WTC11 (cell line): ENCODE measurements around the gene GRK3. TPM values are rescaled to one million over a fixed set of nuclear protein-coding genes. Genes with fewer than 3 reads are reported as not detected.

ENCODE experiments used
- ATAC-seq: fragments of 200-7000 bp; cut with Tn5 transposase; 2 replicates; pipeline ENCODE4 v1.10.0; 2021; ENCODE audit warnings: mild to moderate bottlenecking, moderate library complexity
- CTCF ChIA-PET: fragments of 300-600 bp; sonication (Branson Sonifier 250); formaldehyde crosslinking; loops from one replicate; lab custom pipeline; 2021; ENCODE audit warnings: antibody characterized with exemption; lab: Charles Lee
- POLR2A ChIA-PET: fragments of 350-600 bp; sonication (Branson Sonifier 250); formaldehyde crosslinking; loops from one replicate; lab custom pipeline; 2021; ENCODE audit warnings: antibody characterized with exemption; lab: Charles Lee
- DNase-seq: peaks from one replicate; pipeline ENCODE4 v3.0.0; 2021; ENCODE audit warnings: low spot score
- H3K27ac Mint-ChIP-seq: 2 replicates; pipeline ENCODE4 v1.8.0; 2021; ENCODE audit warnings: mixed read lengths
- H3K27me3 Mint-ChIP-seq: 2 replicates; pipeline ENCODE4 v1.8.0; 2021; ENCODE audit warnings: low read depth, mild to moderate bottlenecking, moderate library complexity, mixed read lengths
- H3K36me3 Mint-ChIP-seq: 2 replicates; pipeline ENCODE4 v1.8.0; 2021; ENCODE audit warnings: mixed read lengths
- H3K4me1 Mint-ChIP-seq: 2 replicates; pipeline ENCODE4 v1.8.0; 2022; ENCODE audit warnings: mixed read lengths
- H3K4me3 Mint-ChIP-seq: 2 replicates; pipeline ENCODE4 v1.8.0; 2021; ENCODE audit warnings: mild to moderate bottlenecking, moderate library complexity, mixed read lengths
- H3K9me3 Mint-ChIP-seq: 2 replicates; pipeline ENCODE4 v1.8.0; 2021; ENCODE audit warnings: mixed read lengths
- ELF4 ChIP-seq: sonication (generic); formaldehyde crosslinking; IDR thresholded peaks from 2 replicates; pipeline ENCODE4 v1.8.1; 2022; ENCODE audit warnings: low read depth, mild to moderate bottlenecking, moderate library complexity, missing genetic modification reagents
- ESRRA ChIP-seq: sonication (generic); formaldehyde crosslinking; IDR thresholded peaks from 2 replicates; pipeline ENCODE4 v1.8.1; 2022; ENCODE audit warnings: mild to moderate bottlenecking, missing genetic modification reagents, borderline replicate concordance
- FOXP1 ChIP-seq: sonication (generic); formaldehyde crosslinking; IDR thresholded peaks from 2 replicates; pipeline ENCODE4 v1.8.0; 2022; ENCODE audit warnings: missing genetic modification reagents, mild to moderate bottlenecking, moderate library complexity, borderline replicate concordance
- JAZF1 ChIP-seq: fragments of 250-450 bp; sonication (Bioruptor Pico); IDR thresholded peaks from 2 replicates; pipeline ENCODE4 v1.9.0; 2021; ENCODE audit warnings: moderate library complexity, mild to moderate bottlenecking, inconsistent platforms
- NR3C1 ChIP-seq: sonication (generic); formaldehyde crosslinking; conservative IDR thresholded peaks from 2 replicates; pipeline ENCODE4 v1.8.1; 2023; ENCODE audit warnings: low read depth, mild to moderate bottlenecking, missing genetic modification reagents
- ZNF121 ChIP-seq: sonication (generic); formaldehyde crosslinking; IDR thresholded peaks from 2 replicates; pipeline ENCODE4 v1.8.0; 2023; ENCODE audit warnings: missing genetic modification reagents
- ZNF263 ChIP-seq: sonication (generic); formaldehyde crosslinking; IDR thresholded peaks from 2 replicates; pipeline ENCODE4 v1.8.1; 2022; ENCODE audit warnings: low read depth, mild to moderate bottlenecking, moderate library complexity, missing genetic modification reagents
- total RNA-seq: library from RNA; stranded (reverse); gene quantifications from 3 replicates; pipeline ENCODE4 v1.2.3, GENCODE V29; 2021
- TF ChIP-seq, protein P1 (sequence below): sonication (generic); formaldehyde crosslinking; IDR thresholded peaks from 2 replicates; pipeline ENCODE4 v1.8.0; 2022; ENCODE audit warnings: mild to moderate bottlenecking, missing genetic modification reagents
- TF ChIP-seq, protein P2 (sequence below): fragments of 250-450 bp; sonication (Bioruptor Pico); IDR thresholded peaks from 2 replicates; pipeline ENCODE4 v1.9.0; 2021; ENCODE audit warnings: mild to moderate bottlenecking
- TF ChIP-seq, protein P3 (sequence below): fragments of 200-600 bp; IDR thresholded peaks from 2 replicates; pipeline ENCODE4 v1.8.0; 2022; ENCODE audit warnings: antibody characterized with exemption
- TF ChIP-seq, protein P4 (sequence below): sonication (generic); formaldehyde crosslinking; IDR thresholded peaks from 2 replicates; pipeline ENCODE4 v1.8.0; 2022; ENCODE audit warnings: missing genetic modification reagents
- TF ChIP-seq, protein P5 (sequence below): sonication (generic); formaldehyde crosslinking; IDR thresholded peaks from 2 replicates; pipeline ENCODE4 v1.8.1; 2022; ENCODE audit warnings: mild to moderate bottlenecking, moderate library complexity, missing genetic modification reagents
- TF ChIP-seq, protein P6 (sequence below): sonication (generic); formaldehyde crosslinking; IDR thresholded peaks from 2 replicates; pipeline ENCODE4 v1.8.0; 2023; ENCODE audit warnings: missing genetic modification reagents

The GRK3 gene
- total RNA-seq, 1 experiment from 2014 or later: 27.1 TPM

DNA sequence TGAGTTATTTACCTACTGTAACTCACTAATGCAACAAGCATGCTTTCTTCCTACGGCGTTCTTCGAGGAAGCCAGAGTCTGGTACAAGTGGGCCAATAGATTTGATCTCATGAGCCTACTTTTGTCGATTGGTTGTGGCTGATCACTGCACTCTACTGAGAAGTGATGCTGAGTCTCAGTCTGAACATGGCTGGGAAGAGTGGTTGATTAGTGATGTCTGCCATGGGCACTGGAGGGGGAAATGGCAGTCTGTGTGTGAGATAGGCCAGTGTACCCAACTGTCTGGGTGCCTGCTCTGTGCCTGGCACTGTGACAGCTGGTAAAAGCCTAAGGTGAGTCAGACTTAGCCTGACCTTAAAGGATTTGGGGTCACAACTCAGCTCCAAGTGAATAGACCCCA is 205.9 kb downstream of the GRK3 start (continued):
- TF ChIP-seq, protein P1, sequence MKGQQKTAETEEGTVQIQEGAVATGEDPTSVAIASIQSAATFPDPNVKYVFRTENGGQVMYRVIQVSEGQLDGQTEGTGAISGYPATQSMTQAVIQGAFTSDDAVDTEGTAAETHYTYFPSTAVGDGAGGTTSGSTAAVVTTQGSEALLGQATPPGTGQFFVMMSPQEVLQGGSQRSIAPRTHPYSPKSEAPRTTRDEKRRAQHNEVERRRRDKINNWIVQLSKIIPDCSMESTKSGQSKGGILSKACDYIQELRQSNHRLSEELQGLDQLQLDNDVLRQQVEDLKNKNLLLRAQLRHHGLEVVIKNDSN (CRISPR knock-in tag): no peak
- TF ChIP-seq, protein P2, sequence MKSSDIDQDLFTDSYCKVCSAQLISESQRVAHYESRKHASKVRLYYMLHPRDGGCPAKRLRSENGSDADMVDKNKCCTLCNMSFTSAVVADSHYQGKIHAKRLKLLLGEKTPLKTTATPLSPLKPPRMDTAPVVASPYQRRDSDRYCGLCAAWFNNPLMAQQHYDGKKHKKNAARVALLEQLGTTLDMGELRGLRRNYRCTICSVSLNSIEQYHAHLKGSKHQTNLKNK: no peak

DNA sequence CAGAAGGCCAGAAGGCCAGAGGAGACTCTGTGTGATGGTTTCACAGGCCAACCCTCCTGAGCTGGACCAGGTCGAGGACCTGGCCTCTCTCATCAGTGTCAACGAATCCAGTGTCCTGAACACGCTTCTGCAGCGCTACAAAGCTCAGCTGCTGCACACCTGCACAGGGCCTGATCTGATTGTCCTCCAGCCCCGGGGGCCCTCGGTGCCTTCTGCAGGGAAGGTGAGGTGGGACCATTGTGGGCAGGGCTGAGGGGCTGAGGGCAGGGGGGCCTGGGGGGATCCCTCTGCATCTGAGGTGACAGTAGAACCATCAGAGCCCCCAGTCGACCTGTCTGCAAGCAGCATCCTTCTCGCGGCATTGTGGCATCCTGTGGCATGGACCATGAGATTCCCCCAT is 207.8 kb downstream of the GRK3 start:
- CTCF ChIA-PET: interaction anchor here (0.5 to 2.7 kb wide), 42 partner anchors 8 to 799 kb away, joined by 3 to 44 read pairs (median 4); partner anchors contain the start of genes GRK3 and SEZ6L

DNA sequence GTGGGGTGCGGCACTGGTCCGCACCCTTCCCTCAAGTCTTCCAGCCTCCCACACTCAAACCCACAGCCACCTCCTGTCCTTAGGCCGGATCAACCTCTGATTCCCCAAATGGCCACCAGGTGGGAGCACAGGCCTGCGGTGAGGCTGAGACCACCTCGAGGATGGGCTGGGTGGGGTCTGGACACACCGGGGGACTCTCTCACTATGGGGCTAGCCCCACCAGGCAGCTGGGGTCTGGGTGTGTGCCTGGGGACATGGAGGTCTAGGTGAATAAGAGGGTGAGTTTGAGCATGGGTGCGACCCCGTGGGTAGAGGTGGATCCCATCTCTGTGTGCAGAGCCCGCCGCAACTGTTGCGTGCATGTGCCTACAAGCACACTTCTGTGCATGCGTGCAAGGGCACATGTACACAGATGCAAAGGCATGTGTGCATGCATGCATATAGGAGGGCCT is 210.1 kb downstream of the GRK3 start:
- POLR2A ChIA-PET: no interaction called here
- peak; percentile 44; the same call in 1 of the 2 replicates for TF ChIP-seq FOXP1
- TF ChIP-seq NR3C1 (CRISPR knock-in tag): no peak
- TF ChIP-seq, protein P3, sequence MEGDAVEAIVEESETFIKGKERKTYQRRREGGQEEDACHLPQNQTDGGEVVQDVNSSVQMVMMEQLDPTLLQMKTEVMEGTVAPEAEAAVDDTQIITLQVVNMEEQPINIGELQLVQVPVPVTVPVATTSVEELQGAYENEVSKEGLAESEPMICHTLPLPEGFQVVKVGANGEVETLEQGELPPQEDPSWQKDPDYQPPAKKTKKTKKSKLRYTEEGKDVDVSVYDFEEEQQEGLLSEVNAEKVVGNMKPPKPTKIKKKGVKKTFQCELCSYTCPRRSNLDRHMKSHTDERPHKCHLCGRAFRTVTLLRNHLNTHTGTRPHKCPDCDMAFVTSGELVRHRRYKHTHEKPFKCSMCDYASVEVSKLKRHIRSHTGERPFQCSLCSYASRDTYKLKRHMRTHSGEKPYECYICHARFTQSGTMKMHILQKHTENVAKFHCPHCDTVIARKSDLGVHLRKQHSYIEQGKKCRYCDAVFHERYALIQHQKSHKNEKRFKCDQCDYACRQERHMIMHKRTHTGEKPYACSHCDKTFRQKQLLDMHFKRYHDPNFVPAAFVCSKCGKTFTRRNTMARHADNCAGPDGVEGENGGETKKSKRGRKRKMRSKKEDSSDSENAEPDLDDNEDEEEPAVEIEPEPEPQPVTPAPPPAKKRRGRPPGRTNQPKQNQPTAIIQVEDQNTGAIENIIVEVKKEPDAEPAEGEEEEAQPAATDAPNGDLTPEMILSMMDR: peak; percentile 83
- TF ChIP-seq, protein P4, sequence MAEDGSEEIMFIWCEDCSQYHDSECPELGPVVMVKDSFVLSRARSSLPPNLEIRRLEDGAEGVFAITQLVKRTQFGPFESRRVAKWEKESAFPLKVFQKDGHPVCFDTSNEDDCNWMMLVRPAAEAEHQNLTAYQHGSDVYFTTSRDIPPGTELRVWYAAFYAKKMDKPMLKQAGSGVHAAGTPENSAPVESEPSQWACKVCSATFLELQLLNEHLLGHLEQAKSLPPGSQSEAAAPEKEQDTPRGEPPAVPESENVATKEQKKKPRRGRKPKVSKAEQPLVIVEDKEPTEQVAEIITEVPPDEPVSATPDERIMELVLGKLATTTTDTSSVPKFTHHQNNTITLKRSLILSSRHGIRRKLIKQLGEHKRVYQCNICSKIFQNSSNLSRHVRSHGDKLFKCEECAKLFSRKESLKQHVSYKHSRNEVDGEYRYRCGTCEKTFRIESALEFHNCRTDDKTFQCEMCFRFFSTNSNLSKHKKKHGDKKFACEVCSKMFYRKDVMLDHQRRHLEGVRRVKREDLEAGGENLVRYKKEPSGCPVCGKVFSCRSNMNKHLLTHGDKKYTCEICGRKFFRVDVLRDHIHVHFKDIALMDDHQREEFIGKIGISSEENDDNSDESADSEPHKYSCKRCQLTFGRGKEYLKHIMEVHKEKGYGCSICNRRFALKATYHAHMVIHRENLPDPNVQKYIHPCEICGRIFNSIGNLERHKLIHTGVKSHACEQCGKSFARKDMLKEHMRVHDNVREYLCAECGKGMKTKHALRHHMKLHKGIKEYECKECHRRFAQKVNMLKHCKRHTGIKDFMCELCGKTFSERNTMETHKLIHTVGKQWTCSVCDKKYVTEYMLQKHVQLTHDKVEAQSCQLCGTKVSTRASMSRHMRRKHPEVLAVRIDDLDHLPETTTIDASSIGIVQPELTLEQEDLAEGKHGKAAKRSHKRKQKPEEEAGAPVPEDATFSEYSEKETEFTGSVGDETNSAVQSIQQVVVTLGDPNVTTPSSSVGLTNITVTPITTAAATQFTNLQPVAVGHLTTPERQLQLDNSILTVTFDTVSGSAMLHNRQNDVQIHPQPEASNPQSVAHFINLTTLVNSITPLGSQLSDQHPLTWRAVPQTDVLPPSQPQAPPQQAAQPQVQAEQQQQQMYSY (CRISPR knock-in tag): 0 out of 2 replicates have a peak, but pooled peaks have one; percentile 17
- H3K9me3 Mint-ChIP-seq: no peaks in the 10 kb centered on the region
- CTCF ChIA-PET: interaction anchor here (0.5 to 0.7 kb wide), 2 partner anchors 154 to 608 kb away, joined by 3 read pairs; no protein-coding TSS in a partner anchor
- H3K4me1 Mint-ChIP-seq: peaks cover 4% of the 10 kb centered on the region
- H3K36me3 Mint-ChIP-seq: no peaks in the 10 kb centered on the region
- H3K4me3 Mint-ChIP-seq: no peak overlapping the region
- peak; percentile 80 for DNase-seq
- peak; percentile 85 for ATAC-seq
- no peak overlapping the region for H3K27ac Mint-ChIP-seq
- H3K27me3 Mint-ChIP-seq: no peaks in the 10 kb centered on the region; the same call in none of the 2 replicates

More for the DNA sequence above, 207.8 kb downstream of the GRK3 start:
- Mint-ChIP-seq H3K4me1 (peaks cover 4% of the 10 kb centered on the region), H3K27me3 (peaks cover 2% of the 10 kb centered on the region), H3K27ac (no peak overlapping the region), H3K4me3 (no peak overlapping the region), H3K36me3 (no peaks in the 10 kb centered on the region), H3K9me3 (peaks cover 5% of the 10 kb centered on the region)
- DNase-seq (no peak), ATAC-seq (no peak)
- POLR2A ChIA-PET: no interaction called here
- no peak for TF ChIP-seq ELF4 (CRISPR knock-in tag)
- TF ChIP-seq JAZF1 (CRISPR knock-in tag): no peak
- TF ChIP-seq ZNF263 (CRISPR knock-in tag): no peak
- TF ChIP-seq ESRRA (CRISPR knock-in tag): no peak
- TF ChIP-seq, protein P5, sequence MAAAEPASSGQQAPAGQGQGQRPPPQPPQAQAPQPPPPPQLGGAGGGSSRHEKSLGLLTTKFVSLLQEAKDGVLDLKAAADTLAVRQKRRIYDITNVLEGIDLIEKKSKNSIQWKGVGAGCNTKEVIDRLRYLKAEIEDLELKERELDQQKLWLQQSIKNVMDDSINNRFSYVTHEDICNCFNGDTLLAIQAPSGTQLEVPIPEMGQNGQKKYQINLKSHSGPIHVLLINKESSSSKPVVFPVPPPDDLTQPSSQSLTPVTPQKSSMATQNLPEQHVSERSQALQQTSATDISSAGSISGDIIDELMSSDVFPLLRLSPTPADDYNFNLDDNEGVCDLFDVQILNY (CRISPR knock-in tag): no peak

DNA sequence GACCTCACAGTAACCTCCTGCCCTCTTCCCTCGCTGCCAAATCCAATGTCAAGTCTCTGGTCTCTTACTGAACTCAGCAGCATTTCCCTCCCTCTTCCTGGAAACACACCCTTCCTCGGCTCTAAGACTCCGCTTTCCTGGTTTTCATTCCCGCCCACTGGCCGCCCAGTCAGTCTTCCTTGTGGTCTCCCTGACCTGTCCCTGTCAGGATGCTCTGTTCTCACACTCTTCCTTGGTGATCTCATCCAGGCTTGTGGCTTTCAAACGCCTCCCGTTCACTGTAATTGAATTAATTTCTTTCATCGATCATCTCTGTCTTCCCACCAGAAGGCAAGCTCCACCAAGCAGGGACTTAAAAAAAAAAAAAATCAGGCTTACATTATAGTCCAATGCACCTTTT is 211.1 kb downstream of the GRK3 start:
- H3K36me3 Mint-ChIP-seq: no peaks in the 10 kb centered on the region
- no peaks in the 10 kb centered on the region for H3K9me3 Mint-ChIP-seq
- H3K27ac Mint-ChIP-seq: no peak overlapping the region
- ATAC-seq (peak; percentile 40), DNase-seq (peak; percentile 65)
- no peak overlapping the region for H3K4me3 Mint-ChIP-seq
- CTCF ChIA-PET: no interaction called here
- no peaks in the 10 kb centered on the region; the same call in none of the 2 replicates for H3K27me3 Mint-ChIP-seq
- TF ChIP-seq, protein P4 (CRISPR knock-in tag): peak; percentile 97
- TF ChIP-seq, protein P6, sequence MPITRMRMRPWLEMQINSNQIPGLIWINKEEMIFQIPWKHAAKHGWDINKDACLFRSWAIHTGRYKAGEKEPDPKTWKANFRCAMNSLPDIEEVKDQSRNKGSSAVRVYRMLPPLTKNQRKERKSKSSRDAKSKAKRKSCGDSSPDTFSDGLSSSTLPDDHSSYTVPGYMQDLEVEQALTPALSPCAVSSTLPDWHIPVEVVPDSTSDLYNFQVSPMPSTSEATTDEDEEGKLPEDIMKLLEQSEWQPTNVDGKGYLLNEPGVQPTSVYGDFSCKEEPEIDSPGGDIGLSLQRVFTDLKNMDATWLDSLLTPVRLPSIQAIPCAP (CRISPR knock-in tag): no peak
- 0 out of 2 replicates have a peak, but pooled peaks have one; percentile 24 for TF ChIP-seq ZNF121
- TF ChIP-seq, all 79 proteins: peak for 2
- H3K4me1 Mint-ChIP-seq: no peaks in the 10 kb centered on the region; the same call in 1 of the 2 replicates
- POLR2A ChIA-PET: no interaction called here
